ENCODE measurements around the gene LRRC26. TPM values are rescaled to one million over a fixed set of nuclear protein-coding genes. Genes with fewer than 3 reads are reported as not detected.

Gene LRRC26
- total RNA-seq = 2.1 TPM in 1 of 2 replicates, not detected in the other

GRCh38 chr9:137169896-137170358 is at the start of gene LRRC26:
LRRC26 (minus strand) TSS chr9:137170051; CDS start chr9:137169943, 108 bp downstream.

GRCh38 chr9:137205126-137206069 is 35.5 kb upstream of the LRRC26 start, which contains the start of the genes NDOR1 and TMEM203:
NDOR1 (plus strand) TSS chr9:137205700; CDS start chr9:137205778, 78 bp downstream.
TMEM203 (minus strand) TSS chr9:137205648; CDS start chr9:137205414, 234 bp downstream.

GRCh38 chr9:137200311-137201204 is 30.7 kb upstream of the LRRC26 start, which contains the start of gene TPRN:
TPRN (minus strand) TSS chr9:137200741; CDS start chr9:137200711, 30 bp downstream.

GRCh38 chr9:137188490-137189296 is 18.8 kb upstream of the LRRC26 start, which contains the start of the genes ANAPC2 and SSNA1:
ANAPC2 (minus strand) TSS chr9:137188560; CDS start chr9:137188532, 28 bp downstream.
SSNA1 (plus strand) TSS chr9:137188676; CDS start chr9:137188727, 51 bp downstream.

GRCh38 chr9:137138722-137139467 is 31.0 kb downstream of the LRRC26 start, which contains the start of gene GRIN1:
GRIN1 (plus strand) TSS chr9:137139154; CDS start chr9:137139487, 333 bp downstream.

Other genes starting within 250 kb of the LRRC26 start
- 107 and 164 TPM in 2 replicates for gene FBXW5, start 225.3 kb downstream of the LRRC26 start, total RNA-seq
- 0.28 TPM in 1 of 2 replicates, not detected in the other for gene C8G, start 224.8 kb downstream of the LRRC26 start, total RNA-seq
- 0.34 TPM in 1 of 2 replicates, not detected in the other for gene LCN12, start 217.8 kb downstream of the LRRC26 start, total RNA-seq
- gene PTGDS, start 192.5 kb downstream of the LRRC26 start, total RNA-seq = not detected in 2 replicates
- not detected in 2 replicates for gene LCNL1, start 187.1 kb downstream of the LRRC26 start, total RNA-seq
- gene PAXX, start 177.6 kb downstream of the LRRC26 start, total RNA-seq = 7.8 and 9.9 TPM in 2 replicates
- 4.4 and 6.7 TPM in 2 replicates for gene CLIC3, start 173.5 kb downstream of the LRRC26 start, total RNA-seq
- 4.1 and 48.2 TPM in 2 replicates for gene ABCA2, start 141.8 kb downstream of the LRRC26 start, total RNA-seq
- gene FUT7, start 138.0 kb downstream of the LRRC26 start, total RNA-seq = not detected in 2 replicates
- 3.8 and 16.7 TPM in 2 replicates for gene NPDC1, start 123.9 kb downstream of the LRRC26 start, total RNA-seq
- gene ENTPD2, start 116.0 kb downstream of the LRRC26 start, total RNA-seq = 1.8 and 3.1 TPM in 2 replicates
- 0.85 and 2.1 TPM in 2 replicates for gene SAPCD2, start 99.5 kb downstream of the LRRC26 start, total RNA-seq
- gene UAP1L1, start 92.5 kb downstream of the LRRC26 start, total RNA-seq = 4.8 and 6.3 TPM in 2 replicates
- 62.5 and 67.1 TPM in 2 replicates for gene MAN1B1, start 83.1 kb downstream of the LRRC26 start, total RNA-seq
- gene DPP7, start 55.3 kb downstream of the LRRC26 start, total RNA-seq = 62.2 and 81.7 TPM in 2 replicates
- gene GRIN1, start 30.9 kb downstream of the LRRC26 start, total RNA-seq = 0.57 and 1.0 TPM in 2 replicates
- not detected in 2 replicates for gene TMEM210, start 2.0 kb upstream of the LRRC26 start, total RNA-seq
- gene ANAPC2, start 18.5 kb upstream of the LRRC26 start, total RNA-seq = 17.4 and 24.1 TPM in 2 replicates
- 46.5 and 57.4 TPM in 2 replicates for gene SSNA1, start 18.6 kb upstream of the LRRC26 start, total RNA-seq
- 3.6 and 4.8 TPM in 2 replicates for gene TPRN, start 30.7 kb upstream of the LRRC26 start, total RNA-seq
- 33.0 and 38.3 TPM in 2 replicates for gene TMEM203, start 35.6 kb upstream of the LRRC26 start, total RNA-seq
- 5.8 and 7.3 TPM in 2 replicates for gene NDOR1, start 35.6 kb upstream of the LRRC26 start, total RNA-seq
- 0.34 and 0.78 TPM in 2 replicates for gene RNF208, start 52.2 kb upstream of the LRRC26 start, total RNA-seq
- 1.6 and 3.8 TPM in 2 replicates for gene CYSRT1, start 55.1 kb upstream of the LRRC26 start, total RNA-seq
- under 0.01 and 0.28 TPM in 2 replicates for gene RNF224, start 57.5 kb upstream of the LRRC26 start, total RNA-seq
- under 0.01 TPM in 1 of 2 replicates, not detected in the other for gene SLC34A3, start 60.9 kb upstream of the LRRC26 start, total RNA-seq
- gene TUBB4B, start 71.2 kb upstream of the LRRC26 start, total RNA-seq = 97.1 and 124 TPM in 2 replicates
- gene STPG3, start 81.2 kb upstream of the LRRC26 start, total RNA-seq = not detected in 2 replicates
- 54.0 and 66.1 TPM in 2 replicates for gene NELFB, start 85.3 kb upstream of the LRRC26 start, total RNA-seq
- 14.7 and 34.9 TPM in 2 replicates for gene TOR4A, start 107.7 kb upstream of the LRRC26 start, total RNA-seq
- gene NRARP, start 132.2 kb upstream of the LRRC26 start, total RNA-seq = 6.2 and 23.3 TPM in 2 replicates